CD4-positive, alpha-beta T cell treated with Interferon alpha-2 for 1 hour (primary cell): ENCODE results near the gene GUCA2A.
A peak's percentile ranks its signal among the peaks of the same experiment; 100 is the strongest.

ENCODE experiments used
- DNase-seq, 2 donors: peaks; one replicate each; pipeline ENCODE4 v3.0.0-alpha.2; 2020 to 2022

GUCA2A gene

DNA sequence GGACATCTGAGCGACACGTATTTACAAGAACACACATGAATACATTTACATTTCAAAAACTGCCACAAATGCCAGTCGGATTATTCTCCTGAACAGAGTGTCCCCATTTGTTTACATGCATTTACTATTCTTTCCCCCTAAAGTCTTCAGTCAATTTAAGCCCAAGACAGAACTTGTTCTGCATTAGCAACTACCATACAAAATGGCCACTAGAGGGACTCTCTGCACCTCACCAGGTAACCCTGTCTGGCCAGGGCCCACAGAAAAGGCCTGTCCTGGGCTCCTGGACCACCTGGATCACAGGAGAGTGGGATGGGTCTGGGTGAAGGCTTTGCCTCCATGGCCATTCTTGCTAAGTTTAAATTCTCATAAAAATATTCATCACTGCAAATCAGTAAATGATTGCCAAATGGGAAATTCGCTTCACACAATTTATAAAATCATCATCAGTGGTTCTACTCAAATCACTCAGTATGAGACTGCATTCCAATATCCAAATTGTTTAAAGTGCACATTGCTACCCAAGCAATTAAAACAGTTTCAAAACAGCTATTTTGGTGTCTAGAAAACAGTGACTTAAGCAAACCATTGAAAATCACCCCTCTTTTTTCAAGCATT, 12.5 kb upstream of the GUCA2A start:
- DNase-seq, result peak in 1 of 2 donors; percentile 46

DNA sequence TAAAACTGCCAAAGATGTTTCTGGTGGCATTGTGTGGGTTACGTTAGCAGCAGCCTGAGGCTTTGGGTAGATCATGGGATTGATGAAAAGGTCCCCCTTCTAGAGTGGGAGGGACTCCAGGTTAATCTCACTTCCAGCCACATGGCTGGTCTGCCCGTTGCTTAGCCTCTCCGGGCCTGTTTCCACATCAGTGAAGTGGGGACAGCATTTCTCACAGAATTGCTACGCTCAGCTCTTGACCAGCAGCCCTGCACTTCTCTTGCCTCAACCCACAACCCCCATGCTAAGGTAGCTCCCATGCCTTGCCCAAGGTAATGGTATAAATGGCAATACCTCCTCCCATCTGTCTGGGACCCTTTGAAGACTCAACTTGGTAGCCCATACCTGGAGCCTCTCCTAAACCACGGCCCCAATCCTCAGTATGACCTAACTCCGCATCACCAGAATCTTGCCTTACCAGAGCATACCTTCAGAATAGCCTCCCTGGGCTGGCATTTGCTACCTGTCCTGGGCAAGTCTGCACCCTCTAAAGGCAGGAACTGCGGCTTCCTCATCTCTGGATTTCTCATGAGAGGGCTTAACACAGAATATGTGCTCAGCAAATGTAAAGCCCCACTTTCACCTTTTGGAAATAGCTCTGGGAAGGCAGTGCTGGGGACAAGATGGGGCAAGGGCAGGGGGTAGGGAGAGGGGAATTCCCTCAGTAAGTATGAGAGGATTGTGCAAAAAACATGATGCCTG, 10.9 kb upstream of the GUCA2A start:
- no peak for DNase-seq

DNA sequence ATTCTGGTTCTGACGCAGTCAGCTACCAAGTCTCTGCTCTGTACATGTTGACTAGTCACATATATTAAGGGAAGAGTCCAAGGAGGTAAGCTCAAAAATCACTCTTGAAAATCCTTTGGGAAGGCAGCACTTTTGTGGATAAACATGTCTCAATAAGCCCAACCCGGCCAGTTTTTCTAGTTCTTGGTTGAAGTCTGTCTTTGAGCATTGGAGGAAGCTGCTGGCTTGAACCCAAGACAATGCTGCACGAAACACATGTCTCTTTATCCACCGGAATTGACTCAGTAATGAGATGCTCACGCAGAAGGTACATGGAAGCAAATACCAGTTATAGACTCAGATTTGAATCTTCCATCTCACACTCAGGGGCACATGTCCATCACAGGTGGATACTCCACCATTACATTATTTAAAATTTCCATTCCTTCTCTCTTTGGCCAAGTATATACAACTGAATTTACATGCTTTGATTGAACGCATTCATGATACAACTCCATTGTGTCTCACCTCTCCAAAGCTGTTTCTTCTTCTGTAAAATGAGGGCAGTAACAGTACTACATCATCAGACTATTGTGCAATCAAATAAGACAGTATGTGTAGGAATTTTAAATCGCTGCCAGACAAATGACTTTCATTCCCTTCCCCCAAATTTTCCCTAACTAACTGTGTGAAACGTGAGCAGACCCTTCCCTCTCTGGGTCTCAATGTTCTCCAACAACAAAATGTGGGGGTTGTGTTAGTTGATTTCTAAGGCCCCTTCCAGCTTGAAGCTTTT, 9.6 kb upstream of the GUCA2A start:
- DNase-seq, result no peak

DNA sequence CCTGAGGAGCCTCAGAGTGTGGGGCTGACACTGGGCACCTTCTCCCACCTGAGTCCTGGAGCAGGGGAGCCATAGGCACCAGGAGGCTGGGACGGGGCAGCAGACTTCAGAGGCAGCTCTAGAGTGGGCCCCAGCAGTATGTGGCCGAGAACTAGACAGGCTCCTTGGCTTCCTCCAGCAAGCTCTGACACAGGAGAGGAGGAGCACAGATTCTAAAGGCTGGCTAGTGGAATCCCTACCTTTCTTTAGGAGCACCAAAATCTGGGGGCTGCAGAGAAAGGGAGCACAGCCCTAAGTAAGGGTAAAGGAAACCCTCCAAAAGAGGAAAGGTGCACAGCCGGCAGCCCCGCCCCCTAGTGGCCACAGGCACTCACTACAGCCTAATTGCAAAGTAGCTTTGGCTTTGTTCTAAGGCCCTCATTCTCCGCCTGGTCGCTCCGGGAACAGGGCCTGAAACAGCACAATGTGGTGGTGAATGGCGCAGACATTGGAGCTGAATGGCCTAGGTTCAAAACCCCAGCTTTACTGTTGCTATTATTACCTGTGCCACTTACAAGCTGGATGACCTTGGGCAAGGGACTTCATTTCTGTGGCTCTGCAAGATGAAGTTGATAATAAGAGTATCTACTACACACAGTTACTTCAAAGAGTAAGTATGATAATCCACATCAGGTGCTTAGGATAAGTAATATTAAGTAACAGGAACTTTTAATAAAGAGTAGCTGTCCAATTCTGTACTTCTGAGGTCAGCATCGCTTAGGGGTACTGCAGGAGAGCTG, 8.8 kb upstream of the GUCA2A start:
- DNase-seq, result peak; percentile 47 to 64

DNA sequence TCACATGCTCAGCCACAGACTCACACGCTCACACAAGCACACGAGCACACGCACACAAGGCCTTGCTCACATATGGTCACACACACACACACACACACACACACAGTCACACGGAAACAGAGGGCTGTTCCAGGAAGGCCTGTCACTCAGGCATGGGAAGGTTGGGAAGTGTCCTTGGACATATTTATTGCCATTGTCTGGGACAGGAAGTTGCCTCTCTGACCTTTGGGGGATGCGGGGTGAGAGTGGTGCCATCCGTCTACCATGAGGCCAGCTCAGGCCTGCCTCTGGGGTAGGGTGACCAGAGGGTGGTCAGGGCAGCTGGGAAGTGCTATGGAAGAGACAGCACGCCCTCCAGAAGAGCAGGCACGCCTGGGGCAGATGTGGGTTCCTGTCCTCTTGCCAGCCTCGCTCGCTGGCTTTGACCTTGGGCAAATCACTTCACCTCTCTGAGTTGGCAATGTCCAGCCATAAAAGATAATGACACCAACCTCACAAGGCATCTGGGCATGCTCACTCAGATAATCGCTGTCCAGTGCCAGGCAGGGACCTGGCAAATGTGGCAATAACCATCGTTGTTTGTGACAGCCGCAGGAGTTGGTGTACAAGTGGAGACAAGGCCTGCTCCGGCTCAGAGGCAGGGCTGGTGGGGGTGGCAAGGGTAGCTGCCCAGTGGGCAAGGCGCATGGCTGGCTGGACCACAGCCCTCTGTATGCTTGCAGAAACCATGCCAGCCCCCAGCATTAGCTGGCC, 8.0 kb upstream of the GUCA2A start:
- no peak for DNase-seq

DNA sequence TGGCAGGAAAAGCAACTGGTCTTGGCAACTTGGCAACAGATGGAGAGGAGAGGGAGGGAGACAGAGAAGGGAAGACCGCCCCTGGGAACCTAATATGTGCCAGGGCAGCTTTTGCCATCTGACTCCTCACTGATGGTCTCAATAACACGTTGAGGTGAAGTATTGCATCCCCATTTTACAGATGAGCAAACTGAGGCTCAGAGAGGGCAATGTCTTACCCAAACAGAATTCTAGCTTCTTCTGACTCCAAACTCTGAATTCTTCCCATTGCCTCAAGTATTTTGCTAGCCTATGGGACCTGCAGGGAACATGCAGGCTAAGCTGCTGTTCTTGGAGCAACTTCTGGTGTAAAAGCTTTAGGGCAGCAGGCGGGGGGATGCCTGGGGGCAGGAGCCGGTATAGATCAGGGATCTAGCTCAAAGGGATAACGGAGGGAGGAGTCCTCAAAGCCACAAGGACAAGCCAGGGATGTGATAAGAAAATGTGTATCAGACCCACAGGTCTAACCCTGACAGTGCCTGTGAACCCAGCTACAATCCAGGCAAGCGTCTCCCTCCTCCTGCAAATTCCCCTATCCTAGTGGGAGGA, 7.2 kb upstream of the GUCA2A start:
- DNase-seq, result no peak

DNA sequence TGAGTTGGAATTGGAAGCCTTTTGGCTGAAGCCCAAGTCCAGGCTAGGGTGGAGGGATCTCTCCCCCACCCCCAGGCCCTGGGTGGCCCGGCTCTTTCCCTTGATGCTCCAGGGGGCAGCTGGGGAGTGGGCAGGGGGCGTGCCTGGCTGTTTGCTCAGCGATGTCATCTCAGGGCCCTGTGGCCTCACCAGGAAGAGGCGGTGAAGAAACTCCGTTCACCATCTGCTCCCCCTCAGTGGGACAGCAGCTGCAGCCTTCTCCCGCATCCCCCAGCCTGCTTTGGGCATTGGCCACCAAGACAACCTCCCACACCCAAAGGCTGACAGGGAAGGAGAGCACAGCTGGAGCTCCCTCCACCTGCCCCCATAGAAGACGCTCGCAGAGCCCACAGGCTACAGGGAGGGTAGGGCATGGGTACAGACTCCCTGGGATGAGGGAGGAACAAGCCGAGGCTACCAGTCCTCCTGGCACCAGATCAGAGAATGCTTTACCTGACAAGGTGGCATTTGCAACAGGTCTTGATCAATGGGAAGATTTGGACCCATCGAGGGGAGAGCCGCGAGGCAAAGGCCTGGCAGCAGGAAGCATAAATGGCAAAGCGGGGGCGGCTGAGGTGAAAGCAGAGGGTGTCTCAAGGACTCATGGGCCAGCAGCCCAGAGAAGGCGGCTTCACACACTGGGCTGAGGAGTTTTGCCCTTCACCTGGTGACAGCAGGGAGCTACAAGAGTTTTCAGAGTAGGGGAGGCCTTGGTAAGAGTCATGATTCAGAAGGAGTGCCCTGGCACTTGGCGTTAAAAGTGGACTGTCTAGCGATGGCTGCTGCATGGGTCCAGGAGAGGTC, 6.5 kb upstream of the GUCA2A start:
- DNase-seq, result no peak

DNA sequence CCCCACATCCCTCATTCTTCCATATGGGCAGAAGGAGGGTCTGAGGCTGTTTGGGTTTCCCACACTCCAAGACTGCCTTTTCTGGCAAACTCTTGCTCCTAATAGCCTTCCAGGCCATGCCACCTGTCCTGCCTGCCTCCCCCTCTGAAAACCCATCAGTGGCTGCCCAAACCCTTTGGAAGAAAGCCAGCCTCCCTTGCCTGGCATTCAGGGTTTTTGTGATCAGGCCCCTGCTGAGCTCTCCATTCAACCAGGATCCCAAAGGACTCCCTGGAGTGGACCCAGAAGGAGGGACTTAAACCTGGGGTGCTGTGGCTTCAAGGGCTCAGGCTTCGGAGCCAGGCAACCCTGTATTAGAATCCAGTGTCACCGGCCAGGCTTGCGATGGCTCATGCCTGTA, 4.2 kb upstream of the GUCA2A start:
- no peak for DNase-seq

DNA sequence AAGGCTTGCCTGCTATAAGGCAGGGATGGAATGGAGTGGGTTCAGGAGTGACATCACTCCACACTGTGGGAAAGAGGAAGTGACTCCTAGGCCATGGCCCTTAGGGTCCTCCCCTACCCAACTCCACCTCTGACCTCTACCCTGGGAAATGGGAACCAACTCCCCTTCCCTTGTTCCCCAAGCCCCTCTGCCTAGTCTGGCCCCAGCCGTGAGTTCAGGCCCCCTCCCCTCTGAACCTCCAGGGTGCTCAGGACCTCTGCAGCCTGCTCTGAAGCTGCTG, 3.8 kb upstream of the GUCA2A start:
- no peak for DNase-seq

DNA sequence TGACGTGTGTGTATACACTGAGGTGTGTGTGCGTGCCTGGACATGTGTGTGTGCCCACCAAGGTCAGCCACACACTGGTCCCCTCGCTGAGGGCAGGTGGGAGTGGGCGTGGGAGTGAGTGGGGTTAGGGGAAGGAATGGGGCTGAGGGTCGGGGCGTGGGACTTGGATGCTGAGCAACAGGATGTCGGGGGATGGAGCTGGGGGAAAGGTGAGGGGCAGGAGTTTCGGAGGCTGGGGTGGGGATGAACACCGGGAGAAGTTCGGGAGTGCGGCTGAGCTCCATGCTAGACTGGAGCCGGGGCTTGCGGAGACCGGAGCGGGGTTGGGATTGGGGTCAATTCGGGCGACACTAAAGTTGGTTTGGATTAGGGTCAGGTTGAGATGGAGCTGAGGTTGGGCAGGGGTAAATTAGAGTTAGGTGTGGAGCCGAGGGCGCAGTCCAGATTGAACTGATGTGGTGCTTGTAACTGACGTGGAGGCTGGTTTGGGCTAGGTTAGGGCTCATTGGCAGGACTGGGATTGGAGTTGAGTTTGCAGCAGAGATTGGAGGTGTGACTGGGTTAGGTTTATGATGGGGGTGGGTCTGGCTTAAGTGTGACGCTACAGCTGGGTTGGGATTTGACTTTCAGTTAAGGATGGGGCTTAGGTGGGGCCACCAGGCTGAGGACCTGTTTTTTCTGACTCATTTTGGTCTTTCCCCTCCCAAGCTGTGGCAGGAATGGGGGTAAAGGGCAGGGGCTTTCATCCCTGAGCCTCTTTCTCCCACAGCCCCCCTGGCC, 3.3 kb upstream of the GUCA2A start:
- DNase-seq, result no peak

DNA sequence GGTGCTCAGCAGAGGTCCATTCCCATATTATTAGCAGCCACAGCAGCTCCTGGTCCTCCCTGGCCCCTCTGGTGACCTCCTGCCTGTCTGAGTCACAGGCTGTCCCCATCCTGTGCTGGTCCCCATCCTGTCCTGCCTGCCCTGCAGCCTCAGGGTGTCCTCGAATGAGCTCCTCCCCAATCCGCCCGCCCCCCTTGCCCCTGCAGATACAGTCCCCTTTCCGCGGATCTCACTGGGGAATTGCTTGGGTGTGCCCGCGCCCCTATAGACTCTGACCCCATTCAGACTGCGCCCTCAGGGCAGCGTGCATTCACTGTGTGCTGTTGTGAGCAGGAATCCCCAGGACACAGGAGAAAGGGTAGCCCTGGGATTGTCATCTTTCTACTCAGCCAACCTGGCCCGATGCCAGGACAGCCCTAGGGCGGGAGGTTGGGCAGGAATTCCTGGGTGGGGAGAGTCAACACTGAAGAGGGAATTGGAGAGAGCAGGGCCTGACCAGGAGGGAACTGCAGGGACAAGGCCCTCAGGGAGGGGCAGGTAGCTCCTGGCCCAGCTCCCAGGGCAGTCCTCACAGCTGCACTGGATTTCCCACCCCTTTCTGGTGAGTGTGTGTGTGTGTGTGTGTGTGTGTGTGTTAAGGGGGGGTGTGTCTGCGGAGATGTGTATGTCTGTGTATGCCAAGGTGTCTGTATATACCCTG, 1.1 kb upstream of the GUCA2A start:
- DNase-seq, result no peak

DNA sequence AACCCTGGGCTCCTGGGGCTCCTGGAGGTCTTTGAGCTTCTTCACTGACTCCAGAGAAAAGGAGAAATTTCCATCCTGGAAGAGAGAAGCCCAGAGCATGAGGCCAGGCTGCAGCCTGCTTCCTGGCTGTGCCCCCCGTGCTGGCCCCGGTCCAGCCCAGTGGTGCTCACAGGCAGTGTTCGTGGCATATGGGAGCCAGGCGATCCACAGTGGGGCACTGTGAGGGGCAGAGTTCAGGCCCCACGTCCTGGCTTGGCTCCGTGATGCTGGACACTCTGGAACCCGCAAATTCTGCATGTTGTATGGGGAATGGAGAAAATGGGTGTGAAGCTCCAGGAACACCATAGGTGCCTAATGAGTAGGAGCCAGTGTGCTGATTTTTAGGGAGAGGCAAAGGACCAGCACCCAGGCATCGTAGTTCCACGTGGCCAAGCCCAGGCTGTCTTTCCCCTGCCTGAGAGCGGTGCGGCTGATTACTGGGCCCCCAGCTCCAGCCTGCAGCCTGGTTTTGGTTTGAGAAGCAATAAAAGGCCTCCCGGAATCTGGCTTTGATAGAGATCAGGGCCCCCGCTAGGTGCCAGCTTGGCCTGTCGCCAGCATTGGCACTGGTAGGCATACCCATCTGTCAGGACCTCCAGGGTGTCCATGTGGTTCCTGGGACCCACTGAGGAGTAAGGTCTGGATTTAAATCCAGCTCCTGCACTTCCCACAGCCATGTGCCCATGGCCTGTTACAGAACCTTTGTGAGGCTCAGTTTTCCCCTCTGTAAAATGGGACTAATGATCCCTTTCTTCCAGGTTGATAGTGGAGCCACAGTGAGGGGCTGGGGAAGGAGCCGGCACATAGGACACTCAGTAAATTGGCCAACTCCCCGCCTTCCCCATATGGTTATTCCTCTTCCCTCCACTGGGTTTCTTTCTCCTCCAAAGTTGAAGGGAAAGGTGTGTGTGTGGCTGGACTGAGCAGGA, 725 bp downstream of the GUCA2A start:
- no peak for DNase-seq

DNA sequence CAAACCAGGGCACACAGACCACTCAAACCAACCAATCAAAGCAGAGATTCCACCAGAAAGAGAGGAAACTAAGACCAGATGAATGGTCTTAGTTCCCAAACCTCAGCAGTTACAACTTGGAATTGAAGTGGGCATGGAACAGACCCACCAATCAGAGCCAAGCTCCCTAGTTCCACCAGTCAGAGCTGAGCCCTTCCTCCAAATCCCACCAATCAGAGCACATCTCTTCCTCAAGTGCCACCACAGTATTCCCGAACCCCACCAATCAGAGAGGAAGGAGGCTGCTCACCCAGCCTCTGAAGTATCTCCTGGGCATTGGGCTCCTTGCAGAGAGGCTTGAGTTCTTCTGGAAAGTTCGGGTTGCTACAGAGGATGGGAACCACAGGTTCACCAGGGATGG, 1.4 kb downstream of the GUCA2A start:
- no peak for DNase-seq

DNA sequence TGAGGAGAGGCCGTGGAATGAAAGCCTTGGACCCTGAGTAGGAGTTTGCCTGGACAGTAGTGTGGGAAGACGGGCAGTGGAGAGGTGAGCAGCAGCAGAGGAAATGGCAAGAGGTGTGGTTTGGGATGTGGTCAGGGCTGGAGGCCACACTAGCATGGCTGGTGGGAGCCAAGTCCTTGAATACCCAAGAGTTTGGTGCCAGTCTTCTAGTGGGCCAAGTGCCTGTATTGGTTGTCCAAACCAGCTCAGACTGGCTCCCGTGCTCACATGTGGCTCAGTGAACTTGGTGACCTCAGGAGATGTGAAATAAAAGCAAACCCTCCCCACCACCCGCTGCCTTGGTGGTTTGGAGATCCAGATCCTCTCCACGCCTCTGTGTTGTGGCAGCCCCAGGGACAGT, 2.4 kb downstream of the GUCA2A start:
- DNase-seq, result no peak

DNA sequence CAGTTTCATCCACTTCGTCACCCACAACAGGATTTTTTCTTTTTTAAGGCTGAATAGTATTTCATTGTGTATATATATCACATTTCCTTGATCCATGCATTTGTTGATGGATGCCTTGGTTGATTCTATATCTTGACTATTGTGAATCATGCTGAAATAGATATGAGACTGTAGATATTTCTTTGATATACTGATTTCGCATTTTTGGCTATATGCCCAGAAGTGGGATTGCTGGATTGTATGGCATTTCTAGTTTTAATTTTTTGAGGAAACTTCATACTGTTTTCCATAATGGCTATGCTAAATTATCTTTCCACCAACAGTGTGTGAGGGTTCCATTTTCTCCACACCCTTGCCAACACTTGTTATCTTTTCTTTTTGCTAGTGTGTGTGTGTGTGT, 6.4 kb downstream of the GUCA2A start:
- DNase-seq, result no peak

DNA sequence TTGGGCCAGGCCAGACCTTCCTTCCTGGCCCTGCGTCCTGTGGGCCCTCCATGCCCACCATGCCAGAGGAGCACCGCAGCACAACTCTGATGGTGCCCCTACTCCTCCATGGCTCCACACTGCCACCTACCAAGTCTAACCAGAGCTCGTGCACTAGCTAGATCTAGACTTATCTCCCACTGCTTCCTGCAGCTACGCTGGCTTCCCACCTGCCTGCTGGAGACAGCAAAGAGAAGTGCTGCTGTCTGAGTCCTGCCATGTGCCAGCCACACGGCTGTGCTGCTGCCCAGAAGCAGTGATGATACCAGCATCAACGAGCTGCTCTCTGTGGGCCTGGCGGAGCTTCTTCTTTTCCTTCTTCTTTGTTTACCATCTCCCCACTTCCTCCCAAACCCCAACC, 6.9 kb downstream of the GUCA2A start:
- DNase-seq, result peak in 1 of 2 donors; percentile 14

DNA sequence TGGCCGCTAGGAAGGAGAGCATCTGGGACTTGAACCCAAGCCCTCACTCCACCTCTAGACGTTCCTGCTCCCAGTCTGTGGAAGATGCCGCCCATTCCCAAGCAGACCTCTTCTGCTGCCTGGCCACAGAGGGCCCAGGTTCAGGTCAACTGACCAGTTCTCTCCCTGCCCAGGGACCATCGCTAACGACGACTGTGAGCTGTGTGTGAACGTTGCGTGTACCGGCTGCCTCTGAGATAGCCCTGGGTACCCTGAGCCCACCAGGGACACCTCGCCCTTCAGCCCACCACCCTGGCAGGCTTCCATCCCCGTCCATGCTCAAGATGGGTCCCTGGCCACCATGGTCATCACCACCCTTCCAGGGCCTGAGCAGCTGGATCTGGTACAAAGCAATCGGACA, 9.2 kb downstream of the GUCA2A start:
- no peak for DNase-seq

DNA sequence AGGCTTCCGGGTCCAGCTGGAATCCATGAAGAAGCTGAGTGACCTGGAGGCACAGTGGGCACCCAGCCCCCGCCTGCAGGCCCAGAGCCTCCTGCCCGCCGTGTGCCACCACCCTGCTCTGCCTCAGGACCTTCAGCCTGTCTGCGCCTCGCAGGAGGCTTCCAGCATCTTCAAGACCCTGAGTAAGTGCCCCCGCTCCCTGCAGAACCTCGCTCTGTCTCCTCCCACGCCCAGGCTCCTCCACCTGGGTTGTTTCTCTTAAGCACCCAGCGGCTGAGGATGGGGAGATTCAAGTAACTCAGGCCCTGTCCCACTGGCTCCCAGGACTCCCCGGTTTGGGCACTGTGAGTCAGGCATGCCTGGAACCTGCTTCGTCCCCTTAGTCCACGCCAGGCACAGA, 9.9 kb downstream of the GUCA2A start:
- no peak for DNase-seq

DNA sequence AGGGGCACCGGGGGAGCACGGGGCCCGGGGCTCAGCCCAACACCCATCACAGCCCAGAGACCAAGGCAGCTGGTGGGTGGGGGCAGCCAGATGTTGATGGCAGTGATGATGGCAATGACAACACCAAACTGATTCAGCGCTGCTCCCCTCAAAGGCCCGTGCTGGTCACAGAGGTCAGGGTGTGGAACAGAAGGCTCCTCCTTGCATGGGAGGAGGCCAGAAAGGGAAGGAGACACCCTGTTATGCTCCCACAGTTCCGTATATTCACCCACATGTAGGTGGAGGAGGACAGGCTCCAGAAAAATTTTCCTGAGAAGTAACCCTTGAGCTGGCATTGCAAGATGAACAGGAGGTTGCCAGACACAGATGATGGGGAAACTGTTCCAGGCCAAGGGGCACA, 10.9 kb downstream of the GUCA2A start:
- DNase-seq, result no peak
